ENCODE data around the gene AICDA.

AICDA gene

DNA sequence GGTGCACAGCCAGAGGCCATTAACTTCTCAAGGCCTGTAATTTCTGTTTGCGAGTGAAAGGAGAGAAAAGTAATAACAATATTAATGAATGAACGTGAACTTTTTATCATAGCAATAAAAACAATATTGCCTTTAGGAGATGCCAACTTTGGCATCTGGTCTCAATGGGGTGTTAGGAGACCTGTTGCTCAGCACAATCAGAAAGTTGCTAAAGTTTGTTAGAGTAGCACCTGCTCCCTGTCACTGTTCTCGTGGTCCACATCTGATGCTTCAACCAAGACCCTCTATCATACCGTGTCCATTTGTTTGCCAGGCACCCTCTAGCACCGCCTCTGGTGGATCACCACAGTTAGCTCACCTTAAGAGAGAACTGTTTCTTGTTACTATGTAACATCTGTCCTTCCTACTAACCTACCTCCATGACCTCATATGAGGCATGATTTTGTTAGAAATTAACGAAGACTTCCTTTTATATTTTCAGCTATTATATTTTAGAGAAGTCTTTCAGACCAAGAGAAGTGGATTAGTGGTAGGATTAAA is 59.5 kb downstream of the AICDA start:
- DNase-seq: no peak

Measured in NCI-H1436 treated with DMSO at 0.1 percent for 48 hours (cell line).